Measurements from ENCODE around the gene TMEM120A.

Gene TMEM120A

GRCh38 chr7:75957021-75957736 is 37.2 kb downstream of the TMEM120A start:
- DNase-seq (ENCODE audit: low spot score), result no peak

GRCh38 chr7:75955331-75955955 is 39.0 kb downstream of the TMEM120A start:
- DNase-seq (ENCODE audit: low spot score), result no peak

DNA sequence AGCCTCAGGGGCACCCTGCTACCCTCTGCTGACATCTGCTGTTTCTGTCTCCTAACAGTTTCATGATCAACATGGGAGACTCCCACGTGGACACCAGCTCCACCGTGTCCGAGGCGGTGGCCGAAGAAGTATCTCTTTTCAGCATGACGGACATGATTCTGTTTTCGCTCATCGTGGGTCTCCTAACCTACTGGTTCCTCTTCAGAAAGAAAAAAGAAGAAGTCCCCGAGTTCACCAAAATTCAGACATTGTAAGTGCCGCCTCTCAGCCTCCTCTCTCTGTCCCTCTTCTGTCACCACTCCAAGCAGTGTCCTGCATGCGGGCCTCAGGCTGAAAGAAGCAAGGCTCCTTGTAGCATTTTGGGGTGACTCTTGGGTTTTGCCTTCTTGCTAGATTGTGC is 40.5 kb downstream of the TMEM120A start:
- no peak for DNase-seq (ENCODE audit: low spot score)

DNA sequence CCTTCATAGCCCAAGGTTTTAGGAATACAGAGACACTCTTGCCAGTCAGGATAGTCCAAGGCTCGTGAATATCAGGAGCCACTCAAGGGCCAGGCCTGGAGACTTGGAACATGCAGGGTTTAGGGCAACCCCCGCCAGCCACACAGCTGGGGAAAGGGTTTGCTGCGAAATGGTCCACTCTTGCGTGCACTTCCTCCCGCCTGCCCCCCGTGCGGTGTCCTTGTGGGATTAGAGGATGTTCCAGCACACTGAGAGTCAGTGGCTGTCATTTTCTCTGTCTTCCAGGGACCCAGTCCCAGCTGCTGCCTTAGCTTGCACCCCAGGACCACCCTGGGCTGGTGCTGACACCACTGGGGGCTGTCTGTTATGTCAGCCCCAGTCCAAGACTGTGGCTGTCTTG is 41.0 kb downstream of the TMEM120A start:
- DNase-seq (ENCODE audit: low spot score), result no peak

- no peak for DNase-seq (ENCODE audit: low spot score)
Measured at GRCh38 chr7:75951506-75951905, 42.9 kb downstream of the TMEM120A start.

DNA sequence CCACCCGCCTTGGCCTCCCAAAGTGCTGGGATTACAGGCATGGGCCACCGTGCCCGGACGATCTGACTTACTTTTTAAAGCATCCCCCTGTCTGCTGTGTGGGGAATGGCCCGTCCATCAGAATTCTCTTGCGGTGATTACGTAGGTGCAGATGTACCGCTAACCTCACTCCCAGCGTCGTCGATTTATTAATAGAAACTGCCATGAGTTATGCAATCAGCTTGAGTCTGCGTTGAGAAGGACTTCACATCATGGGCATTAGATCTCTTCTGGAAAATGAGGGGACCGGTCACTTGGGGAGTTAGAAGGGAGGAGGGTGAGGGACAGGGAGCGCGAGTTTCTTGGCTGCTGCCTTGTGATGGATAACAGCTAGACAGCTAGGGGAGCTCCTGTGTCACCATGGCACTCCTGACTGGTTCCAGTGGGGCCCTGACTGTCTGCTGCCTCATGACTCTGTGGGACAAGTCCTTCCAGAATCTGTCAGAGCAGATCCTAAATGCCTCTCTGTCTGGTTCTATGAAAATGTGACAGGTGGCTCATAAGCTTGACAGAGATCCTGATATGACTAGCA is 44.2 kb downstream of the TMEM120A start:
- no peak for DNase-seq (ENCODE audit: low spot score)

GRCh38 chr7:75948179-75948578 is 46.2 kb downstream of the TMEM120A start:
- DNase-seq (ENCODE audit: low spot score), result no peak

- DNase-seq (ENCODE audit: low spot score), result no peak
Measured at GRCh38 chr7:75946207-75946855, 48.1 kb downstream of the TMEM120A start.

GRCh38 chr7:75945297-75946168 is 48.9 kb downstream of the TMEM120A start:
- DNase-seq (ENCODE audit: low spot score), result no peak

- no peak for DNase-seq (ENCODE audit: low spot score)
Measured at GRCh38 chr7:75944507-75944906, 49.9 kb downstream of the TMEM120A start.

GRCh38 chr7:75943864-75944263 is 50.5 kb downstream of the TMEM120A start:
- DNase-seq (ENCODE audit: low spot score), result no peak

GRCh38 chr7:75938921-75939320 is 55.5 kb downstream of the TMEM120A start:
- no peak for DNase-seq (ENCODE audit: low spot score)

DNA sequence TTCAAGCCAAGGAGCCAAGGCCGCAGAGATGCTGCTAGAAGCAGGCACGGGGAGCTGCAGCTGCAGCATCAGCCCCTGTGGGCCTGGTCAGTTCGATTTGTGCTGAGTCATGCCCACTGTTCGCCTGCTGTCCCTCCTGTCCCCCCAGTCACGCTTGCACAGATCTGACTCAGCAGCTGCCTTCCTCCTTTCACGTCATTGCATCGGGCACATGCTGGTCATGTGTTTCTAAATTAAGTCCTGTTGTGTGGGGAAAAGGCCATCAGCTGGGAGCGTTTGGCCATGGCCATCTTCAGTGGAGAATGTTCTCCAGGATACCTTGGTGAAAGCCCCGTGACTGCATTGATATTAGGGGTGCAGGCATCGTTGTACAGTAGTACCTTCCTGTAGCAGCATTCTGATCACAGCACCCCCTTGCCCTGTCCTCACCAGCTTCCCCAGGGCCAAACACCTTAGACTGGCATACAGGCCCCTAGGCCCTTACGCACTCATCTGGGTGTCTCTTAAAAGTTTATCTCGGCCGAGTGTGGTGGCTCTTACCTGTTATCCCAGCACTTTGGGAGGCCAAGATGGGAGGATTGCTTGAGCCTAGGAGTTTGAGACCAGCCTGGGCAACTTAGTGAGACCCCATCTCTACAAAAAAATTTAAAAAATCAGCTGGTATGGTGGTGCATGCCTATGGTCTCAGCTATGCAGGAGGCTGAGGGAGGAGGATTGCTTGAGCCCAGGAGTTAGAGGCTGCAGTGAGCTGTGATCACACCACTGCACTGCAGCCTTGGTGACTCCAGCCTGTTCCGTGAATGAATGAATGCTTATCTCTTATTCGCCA is 56.2 kb downstream of the TMEM120A start:
- peak; percentile 84 for DNase-seq (ENCODE audit: low spot score)

All from hepatic stellate cell (primary cell).